ENCODE data around the gene TLCD3B. TPM values are rescaled to one million over a fixed set of nuclear protein-coding genes. Genes with fewer than 3 reads are reported as not detected.

The TLCD3B gene
- total RNA-seq, 2 experiments from 2014 or later: 4.3 to 17.6 TPM

DNA sequence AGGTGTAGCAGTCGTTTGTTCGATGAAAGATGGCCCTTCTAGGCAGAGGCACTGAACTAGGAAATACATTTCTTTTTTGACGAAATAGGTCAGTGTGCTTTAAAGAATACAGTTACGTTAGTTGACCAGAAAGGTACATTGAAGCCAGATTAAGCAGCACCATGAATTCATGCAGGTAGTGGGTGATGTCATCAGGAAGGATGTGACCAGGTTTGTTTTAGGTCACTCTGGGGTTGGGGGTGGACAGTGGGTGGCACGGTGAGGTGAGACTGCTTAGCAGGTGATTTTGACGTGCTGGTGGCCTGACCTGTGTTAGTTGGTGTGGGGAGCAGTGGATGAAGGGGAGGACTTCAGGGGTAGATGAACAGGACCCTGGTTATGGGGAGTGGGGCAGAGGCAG, 31.5 kb downstream of the TLCD3B start:
- no peak for DNase-seq (ENCODE audit: low spot score)
- H3K4me2 ChIP-seq (ENCODE audit: low read length): no peak overlapping the region
- H2AFZ ChIP-seq (ENCODE audit: low read length): no peak overlapping the region
- no peaks in the 10 kb centered on the region for H3K9me3 ChIP-seq (ENCODE audit: low read length)
- peaks cover 16% of the 10 kb centered on the region for H3K4me1 ChIP-seq (ENCODE audit: insufficient read depth, low read length, poor library complexity, severe bottlenecking)
- no peak overlapping the region for H3K4me3 ChIP-seq (ENCODE audit: low read depth, low read length, poor library complexity, severe bottlenecking)
- H3K36me3 ChIP-seq (ENCODE audit: insufficient read depth, low read length): peaks cover 24% of the 10 kb centered on the region; the same call in 1 of the 2 replicates
- intact Hi-C loops (cut with micrococcal nuclease; ENCODE audit: unreplicated experiment): loop anchor here (5.0 to 10.0 kb wide), 2 partner anchors 192 to 375 kb away; partner anchors contain the start of genes MAZ, MYL11 and TBC1D10B
- no TSS peak for BruUV-seq (replicated peaks)
- H3K9me2 ChIP-seq (ENCODE audit: insufficient read depth, low read length): no peaks in the 10 kb centered on the region
- ChIA-PET CTCF (ENCODE audit: unreplicated experiment) (no interaction called here), POLR2A (no interaction called here)
- peaks cover 12% of the 10 kb centered on the region; the same call in 1 of the 2 replicates for H3K79me2 ChIP-seq (ENCODE audit: insufficient read depth, low read depth, low read length)
- no peaks in the 10 kb centered on the region for H4K20me1 ChIP-seq (ENCODE audit: insufficient read depth, low read length)
- TF ChIP-seq, protein P1, sequence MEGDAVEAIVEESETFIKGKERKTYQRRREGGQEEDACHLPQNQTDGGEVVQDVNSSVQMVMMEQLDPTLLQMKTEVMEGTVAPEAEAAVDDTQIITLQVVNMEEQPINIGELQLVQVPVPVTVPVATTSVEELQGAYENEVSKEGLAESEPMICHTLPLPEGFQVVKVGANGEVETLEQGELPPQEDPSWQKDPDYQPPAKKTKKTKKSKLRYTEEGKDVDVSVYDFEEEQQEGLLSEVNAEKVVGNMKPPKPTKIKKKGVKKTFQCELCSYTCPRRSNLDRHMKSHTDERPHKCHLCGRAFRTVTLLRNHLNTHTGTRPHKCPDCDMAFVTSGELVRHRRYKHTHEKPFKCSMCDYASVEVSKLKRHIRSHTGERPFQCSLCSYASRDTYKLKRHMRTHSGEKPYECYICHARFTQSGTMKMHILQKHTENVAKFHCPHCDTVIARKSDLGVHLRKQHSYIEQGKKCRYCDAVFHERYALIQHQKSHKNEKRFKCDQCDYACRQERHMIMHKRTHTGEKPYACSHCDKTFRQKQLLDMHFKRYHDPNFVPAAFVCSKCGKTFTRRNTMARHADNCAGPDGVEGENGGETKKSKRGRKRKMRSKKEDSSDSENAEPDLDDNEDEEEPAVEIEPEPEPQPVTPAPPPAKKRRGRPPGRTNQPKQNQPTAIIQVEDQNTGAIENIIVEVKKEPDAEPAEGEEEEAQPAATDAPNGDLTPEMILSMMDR (conservative IDR thresholded peaks at IDR 0.05; ENCODE audit: low read length): no peak
- no peak for TF ChIP-seq EZH2phosphoT487 (IDR thresholded peaks at IDR 0.05; ENCODE audit: borderline replicate concordance, low read depth, low read length)
- no peak overlapping the region for H3K27ac ChIP-seq (ENCODE audit: low read depth, low read length, poor library complexity, severe bottlenecking)

DNA sequence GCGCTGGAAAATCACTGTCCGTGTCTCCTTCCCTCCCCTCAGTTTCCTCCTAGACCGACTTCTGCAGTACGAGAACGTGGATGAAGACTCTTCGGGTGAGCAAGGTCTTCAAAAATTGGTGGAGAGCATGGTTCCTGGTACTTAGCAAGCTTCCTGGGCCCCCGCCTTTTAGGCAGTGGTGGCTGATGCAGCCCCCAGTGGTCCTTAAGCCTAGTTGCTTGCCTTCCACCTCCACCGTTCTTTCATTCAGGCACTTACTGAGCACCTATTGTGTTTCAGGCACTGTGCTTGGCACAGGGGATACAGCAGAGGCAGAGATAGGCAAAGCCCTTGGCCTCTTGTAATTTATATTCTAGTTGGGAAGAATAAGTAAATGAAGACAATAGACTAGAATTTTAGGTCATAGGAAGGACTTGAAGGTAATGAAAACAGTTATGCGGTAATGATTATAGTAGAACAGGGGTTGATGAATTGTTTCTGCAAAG, 34.3 kb downstream of the TLCD3B start:
- Histone ChIP-seq H2AFZ (ENCODE audit: low read length) (peak overlapping the region; percentile 68; the same call in 1 of the 2 replicates), H3K9me3 (ENCODE audit: low read length) (no peaks in the 10 kb centered on the region), H3K4me1 (ENCODE audit: insufficient read depth, low read length, poor library complexity, severe bottlenecking) (peaks cover 27% of the 10 kb centered on the region), H3K27ac (ENCODE audit: low read depth, low read length, poor library complexity, severe bottlenecking) (peak overlapping the region; percentile 90), H3K9me2 (ENCODE audit: insufficient read depth, low read length) (no peaks in the 10 kb centered on the region), H3K36me3 (ENCODE audit: insufficient read depth, low read length) (peaks cover 44% of the 10 kb centered on the region), H3K79me2 (ENCODE audit: insufficient read depth, low read depth, low read length) (peaks cover 12% of the 10 kb centered on the region; the same call in 1 of the 2 replicates), H3K4me2 (ENCODE audit: low read length) (peak overlapping the region; percentile 82), H4K20me1 (ENCODE audit: insufficient read depth, low read length) (no peaks in the 10 kb centered on the region), H3K4me3 (ENCODE audit: low read depth, low read length, poor library complexity, severe bottlenecking) (peak overlapping the region; percentile 85)
- intact Hi-C loops (cut with micrococcal nuclease; ENCODE audit: unreplicated experiment): loop anchor here (1.0 to 10.0 kb wide), 5 partner anchors 24 to 378 kb away; partner anchors contain the start of genes CDIPT, KCTD13, MAZ and MYL11
- BruUV-seq (replicated peaks): TSS peak; percentile 47
- peak; percentile 59 for DNase-seq (ENCODE audit: low spot score)
- TF ChIP-seq, protein P1 (conservative IDR thresholded peaks at IDR 0.05; ENCODE audit: low read length): peak; percentile 36; the same call in 1 of the 2 replicates
- TF ChIP-seq EZH2phosphoT487 (IDR thresholded peaks at IDR 0.05; ENCODE audit: borderline replicate concordance, low read depth, low read length): no peak
- CTCF ChIA-PET (ENCODE audit: unreplicated experiment): interaction anchor here (1.0 to 1.2 kb wide), 2 partner anchors 12 to 36 kb away, joined by 3 to 4 read pairs; no protein-coding TSS in a partner anchor
- POLR2A ChIA-PET: interaction anchor here (0.7 to 1.9 kb wide), 4 partner anchors 24 to 259 kb away, joined by 3 to 5 read pairs (median 4); partner anchors contain the start of genes KIF22 and TAOK2
